NB4 (cell line): ENCODE data around the gene VPS54.

Experiments used
- DNase-seq: peaks from one replicate; pipeline ENCODE4 v3.0.0; 2010; ENCODE audit warnings: low read depth
- H3K4me3 ChIP-seq: one replicate; pipeline ENCODE4 v1.5.1; 2011; ENCODE audit warnings: mild to moderate bottlenecking, low read depth, low read length, moderate library complexity
- CTCF ChIP-seq: IDR thresholded peaks from one replicate; pipeline ENCODE4 v1.5.1; 2012; ENCODE audit warnings: low read depth, low read length
- MAX ChIP-seq: IDR thresholded peaks from 2 replicates; pipeline ENCODE4 v1.6.1; 2011; ENCODE audit warnings: low read depth, low read length
- MYC ChIP-seq: IDR thresholded peaks from 2 replicates; pipeline ENCODE4 v1.6.1; 2011; ENCODE audit warnings: low read depth, low read length

Gene VPS54

GRCh38 chr2:63843093-63843492 lies 176.1 kb downstream of the VPS54 start:
- peak overlapping the region; percentile 96 for H3K4me3 ChIP-seq
- no peak for TF ChIP-seq MYC
- no peak for DNase-seq

GRCh38 chr2:63842149-63843061 lies 176.8 kb downstream of the VPS54 start:
- peak; percentile 75 for DNase-seq
- H3K4me3 ChIP-seq: peak overlapping the region; percentile 96
- no peak for TF ChIP-seq CTCF
- TF ChIP-seq MAX: peak; percentile 34; the same call in 1 of the 2 replicates
